ENCODE data around the gene INSR.

DNA sequence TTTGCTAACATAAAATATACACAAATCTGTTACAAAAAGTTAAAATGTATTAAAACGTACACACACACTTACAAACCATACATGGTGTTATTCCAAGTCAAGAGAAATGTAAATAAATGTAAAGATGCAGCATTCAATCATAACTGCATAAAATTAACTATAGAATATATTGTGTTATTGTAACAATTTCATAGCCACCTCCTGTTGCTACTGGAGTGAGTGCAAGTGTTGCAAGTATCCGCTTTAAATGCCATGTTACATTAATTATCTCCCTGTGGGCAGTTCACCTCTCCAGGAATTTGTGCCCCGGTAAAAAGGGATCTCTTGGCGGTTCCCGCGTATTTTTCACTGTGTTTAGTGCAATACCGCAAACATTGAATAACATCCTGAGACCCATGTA lies 3.5 kb upstream of the INSR start:
- TF ChIP-seq CTCF (tag by site-specific recombination; IDR thresholded peaks at IDR 0.05) (no peak), ZBTB17 (tag by site-specific recombination; IDR thresholded peaks at IDR 0.05) (no peak), SETDB1 (IDR thresholded peaks at IDR 0.05; ENCODE audit: insufficient read length, low read length) (no peak), ZNF274 (IDR thresholded peaks at IDR 0.05; ENCODE audit: low read length) (no peak), ZNF274 (tag by site-specific recombination; IDR thresholded peaks at IDR 0.05; ENCODE audit: borderline replicate concordance) (no peak), ATF2 (tag by site-specific recombination; IDR thresholded peaks at IDR 0.05; ENCODE audit: low read depth) (no peak), ZNF747 (tag by site-specific recombination; IDR thresholded peaks at IDR 0.05) (no peak), TCF7L2 (IDR thresholded peaks at IDR 0.05; ENCODE audit: borderline replicate concordance, low read depth, low read length) (no peak), ZNF558 (tag by site-specific recombination; IDR thresholded peaks at IDR 0.05) (no peak), YY1 (tag by site-specific recombination; IDR thresholded peaks at IDR 0.05) (no peak), ZBTB20 (tag by site-specific recombination; IDR thresholded peaks at IDR 0.05) (no peak), PBX3 (CRISPR knock-in tag; IDR thresholded peaks at IDR 0.05) (no peak)
- TF ChIP-seq, protein P1, sequence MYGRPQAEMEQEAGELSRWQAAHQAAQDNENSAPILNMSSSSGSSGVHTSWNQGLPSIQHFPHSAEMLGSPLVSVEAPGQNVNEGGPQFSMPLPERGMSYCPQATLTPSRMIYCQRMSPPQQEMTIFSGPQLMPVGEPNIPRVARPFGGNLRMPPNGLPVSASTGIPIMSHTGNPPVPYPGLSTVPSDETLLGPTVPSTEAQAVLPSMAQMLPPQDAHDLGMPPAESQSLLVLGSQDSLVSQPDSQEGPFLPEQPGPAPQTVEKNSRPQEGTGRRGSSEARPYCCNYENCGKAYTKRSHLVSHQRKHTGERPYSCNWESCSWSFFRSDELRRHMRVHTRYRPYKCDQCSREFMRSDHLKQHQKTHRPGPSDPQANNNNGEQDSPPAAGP (tag by site-specific recombination; IDR thresholded peaks at IDR 0.05) = no peak
